HuH-7.5 (cell line): ENCODE results near the gene MACROD2.

Source experiments
- DNase-seq: peaks from one replicate; pipeline ENCODE4 v3.0.0; 2011; ENCODE audit warnings: low spot score

The MACROD2 gene

GRCh38 chr20:15596220-15596890 lies 1601.0 kb downstream of the MACROD2 start:
- no peak for DNase-seq

- no peak for DNase-seq
Measured at GRCh38 chr20:15597306-15597705, 1602.0 kb downstream of the MACROD2 start.

- no peak for DNase-seq
Measured at GRCh38 chr20:15599961-15600360, 1604.6 kb downstream of the MACROD2 start.

GRCh38 chr20:15600565-15600964 lies 1605.2 kb downstream of the MACROD2 start:
- DNase-seq, result no peak

GRCh38 chr20:15603506-15603905 lies 1608.2 kb downstream of the MACROD2 start:
- no peak for DNase-seq

GRCh38 chr20:15603978-15604805 lies 1608.9 kb downstream of the MACROD2 start:
- no peak for DNase-seq

- no peak for DNase-seq
Measured at GRCh38 chr20:15609921-15610320, 1614.6 kb downstream of the MACROD2 start.

GRCh38 chr20:15610787-15611186 lies 1615.5 kb downstream of the MACROD2 start:
- DNase-seq, result no peak

- DNase-seq, result no peak
Measured at GRCh38 chr20:15611541-15611940, 1616.2 kb downstream of the MACROD2 start.

- no peak for DNase-seq
Measured at GRCh38 chr20:15612198-15612597, 1616.9 kb downstream of the MACROD2 start.

GRCh38 chr20:15612769-15613168 lies 1617.5 kb downstream of the MACROD2 start:
- DNase-seq, result no peak

GRCh38 chr20:15613530-15613929 lies 1618.2 kb downstream of the MACROD2 start:
- no peak for DNase-seq

- no peak for DNase-seq
Measured at GRCh38 chr20:15616626-15617025, 1621.3 kb downstream of the MACROD2 start.

- DNase-seq, result no peak
Measured at GRCh38 chr20:15618110-15618509, 1622.8 kb downstream of the MACROD2 start.

GRCh38 chr20:15618912-15619311 lies 1623.6 kb downstream of the MACROD2 start:
- no peak for DNase-seq

GRCh38 chr20:15619341-15619740 lies 1624.0 kb downstream of the MACROD2 start:
- DNase-seq, result no peak

GRCh38 chr20:15619816-15620215 lies 1624.5 kb downstream of the MACROD2 start:
- no peak for DNase-seq

GRCh38 chr20:15622368-15622767 lies 1627.1 kb downstream of the MACROD2 start:
- DNase-seq, result no peak

GRCh38 chr20:15623215-15623614 lies 1627.9 kb downstream of the MACROD2 start:
- DNase-seq, result no peak

GRCh38 chr20:15625981-15626380 lies 1630.7 kb downstream of the MACROD2 start:
- no peak for DNase-seq

- no peak for DNase-seq
Measured at GRCh38 chr20:15627089-15627488, 1631.8 kb downstream of the MACROD2 start.

- DNase-seq, result no peak
Measured at GRCh38 chr20:15627501-15627903, 1632.2 kb downstream of the MACROD2 start.

- no peak for DNase-seq
Measured at GRCh38 chr20:15628851-15629353, 1633.6 kb downstream of the MACROD2 start.
